Brain pericyte (primary cell): ENCODE measurements around the gene SPRTN.

ENCODE experiments used
- DNase-seq: peaks from one replicate; pipeline ENCODE4 v3.0.0-alpha.2; 2012; ENCODE audit warnings: low read depth, low spot score

The SPRTN gene

DNA sequence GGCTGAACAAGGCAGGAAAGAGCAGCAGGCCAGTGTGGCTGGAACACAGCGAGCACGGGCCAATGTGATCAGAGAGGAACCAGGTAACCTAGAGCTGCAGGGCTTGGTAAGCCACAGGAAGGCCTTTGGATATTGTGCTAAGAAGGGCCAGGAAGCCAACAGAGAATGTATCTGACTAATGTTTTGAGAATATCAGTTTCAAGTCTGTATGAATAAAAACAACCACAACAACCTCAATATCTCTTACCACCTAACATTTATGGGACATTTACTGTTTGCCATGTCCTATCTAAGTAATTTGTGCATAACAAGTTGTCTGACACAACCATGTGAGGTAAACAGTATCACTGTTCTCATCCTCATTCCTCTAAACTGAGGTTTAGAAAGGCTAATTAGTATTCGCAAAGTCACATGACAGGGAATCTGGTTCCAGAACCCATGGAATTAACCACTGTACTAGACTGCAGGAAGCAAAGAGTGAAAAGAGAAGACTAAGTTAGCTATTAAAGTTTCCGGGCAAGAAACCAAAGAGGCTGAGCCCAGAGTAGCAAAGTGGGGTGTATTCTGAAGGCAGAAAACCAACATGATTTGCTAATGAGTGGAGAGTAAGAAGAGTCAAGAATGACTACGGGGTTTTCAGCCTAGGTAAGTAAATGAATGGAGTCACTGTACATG is 38.9 kb downstream of the SPRTN start:
- DNase-seq = no peak

- DNase-seq = no peak
Observed at GRCh38 chr1:231381729-231382128, 43.6 kb downstream of the SPRTN start.

DNA sequence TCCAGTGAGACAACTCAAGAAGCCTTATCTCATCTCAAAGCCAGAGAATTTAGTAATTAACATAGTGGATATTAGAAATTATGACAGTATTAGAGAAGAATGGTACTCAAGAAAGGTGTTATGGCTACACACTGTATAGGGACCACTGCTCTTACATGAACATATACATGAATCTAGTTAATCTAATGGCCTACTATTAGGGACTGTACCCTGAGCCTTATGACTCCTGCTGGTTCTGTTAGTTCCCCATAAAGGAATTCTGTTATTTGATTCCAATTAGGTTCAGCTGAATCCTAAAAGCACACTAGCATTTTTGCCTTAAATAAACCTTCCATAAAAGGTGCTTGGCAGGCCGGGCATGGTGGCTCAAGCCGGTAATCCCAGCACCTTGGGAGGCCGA is 44.3 kb downstream of the SPRTN start:
- DNase-seq = no peak

DNA sequence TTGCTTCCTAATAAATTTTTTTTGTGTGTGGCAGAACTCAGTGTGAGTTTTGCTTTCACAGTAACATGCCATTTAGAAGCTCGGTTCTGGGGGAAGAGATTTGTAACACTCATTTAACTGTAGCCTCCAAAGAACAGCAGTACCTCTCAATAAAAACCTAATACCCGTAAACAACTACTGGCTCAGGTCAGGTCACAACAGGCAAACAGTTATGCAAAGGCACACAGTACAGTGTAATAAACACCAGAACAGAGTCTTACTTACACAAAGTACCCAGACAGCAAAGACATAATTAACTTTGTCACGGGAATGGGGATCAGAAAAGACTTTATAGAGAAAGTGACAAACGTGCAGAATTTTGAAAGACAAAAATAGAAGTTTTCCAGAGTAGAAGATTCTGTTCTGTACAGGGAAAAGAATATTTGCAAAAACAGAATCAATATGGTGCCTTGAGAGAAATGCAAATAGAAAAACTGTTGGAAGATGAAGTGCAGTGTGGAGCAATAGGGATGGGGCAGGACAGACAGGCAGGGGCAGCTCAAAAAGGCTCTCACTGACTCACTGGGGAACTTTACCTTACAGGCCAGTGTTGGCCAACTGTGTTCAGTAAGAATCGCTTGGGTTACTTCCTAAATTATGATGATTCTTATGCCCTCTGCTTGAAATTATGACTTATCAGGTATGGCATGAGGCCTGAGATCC is 45.2 kb downstream of the SPRTN start:
- no peak for DNase-seq

DNA sequence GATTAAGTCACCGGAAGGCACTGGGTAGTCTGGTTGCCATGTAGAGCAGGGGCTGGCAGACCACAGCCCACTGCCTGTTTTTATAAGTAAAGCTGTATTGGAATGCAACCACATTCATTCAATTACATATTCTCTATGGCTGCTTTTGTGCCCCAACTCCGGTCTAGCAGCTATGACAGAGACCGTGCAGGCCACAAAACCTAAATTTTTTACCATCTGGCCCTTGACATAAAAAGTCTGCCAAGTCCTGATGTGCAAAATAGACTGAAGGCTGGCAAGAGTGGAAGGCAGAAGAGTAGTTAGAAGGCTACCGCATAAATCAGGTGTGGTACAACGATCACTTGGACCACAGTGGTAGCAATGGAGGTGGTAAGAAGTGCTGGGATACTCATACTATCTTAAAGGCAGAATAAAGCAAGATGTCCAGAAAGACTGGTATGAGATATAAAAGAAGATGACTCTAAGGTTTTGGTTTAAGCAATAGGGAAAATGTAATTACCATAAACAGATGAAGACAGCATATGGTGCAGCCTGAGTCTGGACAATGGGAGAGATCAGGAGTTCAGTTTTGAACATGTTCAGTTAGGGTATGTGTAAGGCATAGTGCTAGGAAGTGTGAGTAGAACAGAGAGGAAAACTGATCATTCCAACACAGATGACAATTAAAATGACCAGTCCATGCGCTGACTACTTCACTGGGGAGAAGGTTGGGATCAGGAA is 46.8 kb downstream of the SPRTN start:
- DNase-seq = no peak

GRCh38 chr1:231385416-231385748 is 47.3 kb downstream of the SPRTN start:
- no peak for DNase-seq

GRCh38 chr1:231386466-231386865 is 48.4 kb downstream of the SPRTN start:
- no peak for DNase-seq

GRCh38 chr1:231387770-231388669 is 49.9 kb downstream of the SPRTN start:
- no peak for DNase-seq

DNA sequence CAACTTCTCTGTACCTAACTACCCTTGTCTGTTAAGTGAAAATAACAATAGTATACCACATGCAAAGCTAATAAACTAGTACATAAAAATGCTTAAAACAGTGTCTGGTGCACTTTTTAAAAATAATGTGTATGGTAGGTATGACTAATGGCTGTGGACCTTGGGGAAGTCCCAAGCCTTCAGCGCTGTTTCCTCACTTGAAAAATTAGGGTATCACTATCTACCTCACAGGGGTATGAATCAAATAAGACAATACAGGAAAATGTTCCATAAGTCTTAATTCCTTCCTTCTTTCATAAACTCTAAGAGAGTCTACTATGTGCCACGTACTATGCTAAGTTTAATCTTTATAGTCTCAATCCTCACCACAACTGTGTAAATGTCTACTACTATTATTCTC is 52.0 kb downstream of the SPRTN start:
- DNase-seq = no peak

GRCh38 chr1:231392389-231393131 is 54.5 kb downstream of the SPRTN start:
- DNase-seq = no peak

GRCh38 chr1:231393668-231394067 is 55.6 kb downstream of the SPRTN start:
- no peak for DNase-seq

GRCh38 chr1:231395076-231395997 is 57.2 kb downstream of the SPRTN start:
- peak; percentile 52 for DNase-seq

DNA sequence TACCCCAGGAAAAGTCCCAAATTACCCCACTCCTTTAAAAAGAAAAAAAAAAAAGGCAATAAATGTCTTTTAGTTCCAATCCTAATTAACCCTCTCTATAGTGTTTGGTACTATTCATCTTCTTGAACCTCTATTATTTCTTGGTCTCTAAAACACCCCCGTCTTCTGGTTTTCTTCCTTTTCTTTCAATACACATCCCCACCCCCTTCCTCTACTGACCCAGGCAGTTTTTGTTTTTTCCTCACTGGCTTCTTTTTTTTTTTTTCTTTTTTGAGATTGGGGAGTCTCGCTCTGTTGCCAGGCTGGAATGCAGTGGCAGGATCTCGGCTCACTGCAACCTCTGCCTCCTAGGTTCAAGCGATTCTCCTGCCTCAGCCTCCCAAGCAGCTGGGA is 57.9 kb downstream of the SPRTN start:
- DNase-seq = no peak

GRCh38 chr1:231396643-231397042 is 58.5 kb downstream of the SPRTN start:
- no peak for DNase-seq

DNA sequence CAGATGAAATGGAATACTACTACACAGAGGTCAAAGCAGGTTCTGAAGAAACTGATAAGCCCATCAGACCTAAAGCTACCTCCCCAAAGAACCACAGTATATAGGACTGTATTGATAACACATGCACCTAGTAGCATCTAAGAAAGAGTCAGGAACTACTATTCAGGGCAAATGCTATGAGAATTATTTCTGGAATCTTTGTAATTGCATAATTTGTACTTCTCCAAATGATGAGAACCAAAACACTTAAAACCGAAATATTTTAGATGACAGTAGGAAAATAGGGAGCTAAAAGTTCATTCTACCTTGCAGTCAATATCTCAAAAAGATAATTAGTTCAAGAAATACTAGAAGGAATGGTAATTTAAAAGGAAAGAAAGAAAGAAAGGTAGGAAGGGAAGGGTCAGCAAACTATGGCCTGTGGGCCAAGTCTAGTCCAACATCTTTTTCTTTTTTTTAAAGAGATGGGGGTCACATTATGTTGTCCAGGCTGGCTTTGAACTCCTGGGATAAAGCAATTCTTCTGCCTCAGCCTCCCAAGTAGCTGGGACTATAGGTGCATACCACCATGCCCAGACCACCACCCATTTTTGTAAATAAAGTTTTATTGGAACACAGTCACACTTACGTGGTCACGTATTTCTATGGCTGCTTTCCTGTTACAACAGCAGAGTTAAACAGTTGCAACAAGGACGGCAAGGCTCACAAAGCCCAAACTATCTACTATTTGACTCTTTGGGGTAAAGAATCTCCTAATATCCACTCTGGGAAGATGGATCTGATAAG is 60.0 kb downstream of the SPRTN start:
- DNase-seq = no peak

- no peak for DNase-seq
Observed at GRCh38 chr1:231401478-231401877, 63.4 kb downstream of the SPRTN start.

GRCh38 chr1:231404318-231404717 is 66.2 kb downstream of the SPRTN start:
- DNase-seq = no peak
